HepG2 (cell line): Measurements from ENCODE around the gene TESK1. TPM values are rescaled to one million over a fixed set of nuclear protein-coding genes. Genes with fewer than 3 reads are reported as not detected.

Source experiments
- EHMT2 ChIP-seq: fragments of 200-600 bp; sonication (generic); IDR thresholded peaks from 2 replicates; pipeline ENCODE4 v1.7.0; 2017; ENCODE audit warnings: antibody characterized with exemption, low read depth, low read length, borderline replicate concordance
- GLI4 ChIP-seq: sonication (generic); formaldehyde crosslinking; IDR thresholded peaks from 2 replicates; pipeline ENCODE4 v1.5.1; 2020; ENCODE audit warnings: missing genetic modification reagents, mild to moderate bottlenecking, moderate library complexity, borderline replicate concordance
- GMEB2 ChIP-seq: IDR thresholded peaks from 2 replicates; pipeline ENCODE4 v1.6.1; 2016; ENCODE audit warnings: missing biosample characterization, missing genetic modification reagents, low read depth
- RELA ChIP-seq: sonication (generic); formaldehyde crosslinking; IDR thresholded peaks from 2 replicates; pipeline ENCODE4 v1.4.0; 2020; ENCODE audit warnings: missing genetic modification reagents
- THYN1 ChIP-seq: sonication (generic); formaldehyde crosslinking; IDR thresholded peaks from 2 replicates; pipeline ENCODE4 v1.8.1; 2023; ENCODE audit warnings: low read depth, mild to moderate bottlenecking, moderate library complexity, missing genetic modification reagents, borderline replicate concordance
- ZBTB39 ChIP-seq: sonication (generic); formaldehyde crosslinking; IDR thresholded peaks from 2 replicates; pipeline ENCODE4 v1.5.0; 2020; ENCODE audit warnings: missing genetic modification reagents
- ZBTB8A ChIP-seq: sonication (generic); formaldehyde crosslinking; IDR thresholded peaks from 2 replicates; pipeline ENCODE4 v1.4.0; 2020; ENCODE audit warnings: mild to moderate bottlenecking, low read depth, missing genetic modification reagents, borderline replicate concordance
- ZFP1 ChIP-seq: IDR thresholded peaks from 2 replicates; pipeline ENCODE4 v1.6.1; 2016
- ZFP62 ChIP-seq: sonication (generic); formaldehyde crosslinking; IDR thresholded peaks from 2 replicates; pipeline ENCODE4 v1.4.0; 2020; ENCODE audit warnings: missing genetic modification reagents
- ZNF276 ChIP-seq: sonication (generic); formaldehyde crosslinking; IDR thresholded peaks from 2 replicates; pipeline ENCODE4 v1.4.0; 2020; ENCODE audit warnings: mild to moderate bottlenecking, low read depth, missing genetic modification reagents
- ZNF639 ChIP-seq: conservative IDR thresholded peaks from 2 replicates; pipeline ENCODE4 v1.6.1; 2018; ENCODE audit warnings: missing genetic modification reagents
- polyA plus RNA-seq, 8 experiments: library from polyadenylated mRNA; depleted of rRNA in 3 of 8; stranded (reverse) in 7 of 8; unstranded in 1 of 8; fragments of >200 nt; fragmentation: Illumina TruSeq in 4 of 8; extraction: Trizol in 4 of 8; gene quantifications; 2 replicates each; pipeline versions ENCODE4 v1.2.1 to v1.2.3, GENCODE V29; 2011 to 2016; ENCODE audit warnings: low read depth in 4 of 8, missing spikeins in 1 of 8, mixed read lengths in 1 of 8; ENCODE audit not compliant: insufficient read depth in 1 of 8
- total RNA-seq, 5 experiments: library from RNA; depleted of rRNA; stranded (reverse); fragments of >200 nt; fragmentation: Illumina TruSeq; extraction: Trizol; gene quantifications; 2 replicates each; pipeline ENCODE4 v1.2.3, GENCODE V29; 2016; ENCODE audit warnings: low read depth in 1 of 5
- TF ChIP-seq, protein P1 (sequence below): sonication (generic); formaldehyde crosslinking; IDR thresholded peaks from 2 replicates; pipeline ENCODE4 v1.4.0; 2020; ENCODE audit warnings: missing genetic modification reagents
- TF ChIP-seq, protein P2 (sequence below): sonication (generic); formaldehyde crosslinking; IDR thresholded peaks from 2 replicates; pipeline ENCODE4 v1.4.0; 2020; ENCODE audit warnings: low read depth, mild to moderate bottlenecking, missing genetic modification reagents
- TF ChIP-seq, protein P3 (sequence below): IDR thresholded peaks from 2 replicates; pipeline ENCODE4 v1.6.1; 2016; ENCODE audit warnings: missing compliant biosample characterization, missing genetic modification reagents, borderline replicate concordance

Gene TESK1
- total and polyA plus RNA-seq, 2 of the 13 experiments (the other 11 are each of a cell fraction or from before 2014, with no cell fraction given) = 7.3 to 13.6 TPM

DNA sequence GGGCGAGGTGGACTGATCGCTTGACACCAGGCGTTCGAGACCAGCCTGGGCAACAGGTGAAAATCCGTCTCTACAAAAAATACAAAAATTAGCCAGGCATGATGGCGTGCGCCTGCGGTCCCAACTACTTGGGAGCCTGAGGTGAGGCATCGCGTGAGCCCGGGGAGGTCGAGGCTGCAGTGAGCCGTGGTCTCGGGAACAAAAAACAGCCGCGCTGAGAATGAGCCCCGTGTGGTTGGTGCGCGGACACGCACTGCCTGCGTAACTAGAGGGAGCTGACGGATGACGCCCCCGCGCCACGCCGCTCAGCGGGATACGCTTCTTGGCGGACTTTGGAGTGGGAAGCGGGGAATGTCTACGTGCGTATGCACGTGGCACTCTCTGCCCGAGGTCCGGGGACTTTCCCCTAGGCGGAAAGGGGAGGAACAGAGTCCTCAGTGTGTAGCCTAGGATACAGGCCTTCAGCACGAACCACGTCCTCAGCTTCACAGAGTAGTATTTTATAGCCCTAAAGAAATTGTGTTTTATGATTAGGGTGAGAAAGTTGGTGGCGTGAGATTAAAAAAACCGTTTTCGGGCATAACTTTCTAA is 52.6 kb downstream of the TESK1 start, which contains the start of gene RMRP (continued):
- TF ChIP-seq ZNF639 (peak; percentile 78; the same call in 1 of the 2 replicates), EHMT2 (no peak), GMEB2 (CRISPR knock-in tag) (peak; percentile 89), THYN1 (no peak), RELA (peak; percentile 97), ZBTB8A (CRISPR knock-in tag) (peak; percentile 53; the same call in 1 of the 2 replicates), GLI4 (no peak), ZNF276 (peak; percentile 83; the same call in 1 of the 2 replicates), ZFP62 (peak; percentile 83; the same call in 1 of the 2 replicates), ZBTB39 (CRISPR knock-in tag) (peak; percentile 22; the same call in 1 of the 2 replicates), ZFP1 (peak; percentile 95)
- TF ChIP-seq, protein P1, sequence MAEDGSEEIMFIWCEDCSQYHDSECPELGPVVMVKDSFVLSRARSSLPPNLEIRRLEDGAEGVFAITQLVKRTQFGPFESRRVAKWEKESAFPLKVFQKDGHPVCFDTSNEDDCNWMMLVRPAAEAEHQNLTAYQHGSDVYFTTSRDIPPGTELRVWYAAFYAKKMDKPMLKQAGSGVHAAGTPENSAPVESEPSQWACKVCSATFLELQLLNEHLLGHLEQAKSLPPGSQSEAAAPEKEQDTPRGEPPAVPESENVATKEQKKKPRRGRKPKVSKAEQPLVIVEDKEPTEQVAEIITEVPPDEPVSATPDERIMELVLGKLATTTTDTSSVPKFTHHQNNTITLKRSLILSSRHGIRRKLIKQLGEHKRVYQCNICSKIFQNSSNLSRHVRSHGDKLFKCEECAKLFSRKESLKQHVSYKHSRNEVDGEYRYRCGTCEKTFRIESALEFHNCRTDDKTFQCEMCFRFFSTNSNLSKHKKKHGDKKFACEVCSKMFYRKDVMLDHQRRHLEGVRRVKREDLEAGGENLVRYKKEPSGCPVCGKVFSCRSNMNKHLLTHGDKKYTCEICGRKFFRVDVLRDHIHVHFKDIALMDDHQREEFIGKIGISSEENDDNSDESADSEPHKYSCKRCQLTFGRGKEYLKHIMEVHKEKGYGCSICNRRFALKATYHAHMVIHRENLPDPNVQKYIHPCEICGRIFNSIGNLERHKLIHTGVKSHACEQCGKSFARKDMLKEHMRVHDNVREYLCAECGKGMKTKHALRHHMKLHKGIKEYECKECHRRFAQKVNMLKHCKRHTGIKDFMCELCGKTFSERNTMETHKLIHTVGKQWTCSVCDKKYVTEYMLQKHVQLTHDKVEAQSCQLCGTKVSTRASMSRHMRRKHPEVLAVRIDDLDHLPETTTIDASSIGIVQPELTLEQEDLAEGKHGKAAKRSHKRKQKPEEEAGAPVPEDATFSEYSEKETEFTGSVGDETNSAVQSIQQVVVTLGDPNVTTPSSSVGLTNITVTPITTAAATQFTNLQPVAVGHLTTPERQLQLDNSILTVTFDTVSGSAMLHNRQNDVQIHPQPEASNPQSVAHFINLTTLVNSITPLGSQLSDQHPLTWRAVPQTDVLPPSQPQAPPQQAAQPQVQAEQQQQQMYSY (CRISPR knock-in tag) = 0 out of 2 replicates have a peak, but pooled peaks have one; percentile 72
- TF ChIP-seq, protein P2, sequence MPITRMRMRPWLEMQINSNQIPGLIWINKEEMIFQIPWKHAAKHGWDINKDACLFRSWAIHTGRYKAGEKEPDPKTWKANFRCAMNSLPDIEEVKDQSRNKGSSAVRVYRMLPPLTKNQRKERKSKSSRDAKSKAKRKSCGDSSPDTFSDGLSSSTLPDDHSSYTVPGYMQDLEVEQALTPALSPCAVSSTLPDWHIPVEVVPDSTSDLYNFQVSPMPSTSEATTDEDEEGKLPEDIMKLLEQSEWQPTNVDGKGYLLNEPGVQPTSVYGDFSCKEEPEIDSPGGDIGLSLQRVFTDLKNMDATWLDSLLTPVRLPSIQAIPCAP (CRISPR knock-in tag) = no peak
- TF ChIP-seq, protein P3, sequence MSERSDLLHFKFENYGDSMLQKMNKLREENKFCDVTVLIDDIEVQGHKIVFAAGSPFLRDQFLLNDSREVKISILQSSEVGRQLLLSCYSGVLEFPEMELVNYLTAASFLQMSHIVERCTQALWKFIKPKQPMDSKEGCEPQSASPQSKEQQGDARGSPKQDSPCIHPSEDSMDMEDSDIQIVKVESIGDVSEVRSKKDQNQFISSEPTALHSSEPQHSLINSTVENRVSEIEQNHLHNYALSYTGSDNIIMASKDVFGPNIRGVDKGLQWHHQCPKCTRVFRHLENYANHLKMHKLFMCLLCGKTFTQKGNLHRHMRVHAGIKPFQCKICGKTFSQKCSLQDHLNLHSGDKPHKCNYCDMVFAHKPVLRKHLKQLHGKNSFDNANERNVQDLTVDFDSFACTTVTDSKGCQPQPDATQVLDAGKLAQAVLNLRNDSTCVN (CRISPR knock-in tag) = no peak; the same call in 1 of the 2 replicates
